Panc1 (cell line): ENCODE data around the gene NCOA4.

ENCODE experiments used
- POLR2AphosphoS5 ChIP-seq: IDR thresholded peaks from 2 replicates; pipeline ENCODE4 v1.6.1; 2012; ENCODE audit warnings: mild to moderate bottlenecking, low read depth, low read length, moderate library complexity
- TF ChIP-seq, protein P1 (sequence below): fragments of 450-650 bp; IDR thresholded peaks from 2 replicates; pipeline ENCODE4 v1.5.1; 2017; ENCODE audit warnings: mild to moderate bottlenecking

DNA sequence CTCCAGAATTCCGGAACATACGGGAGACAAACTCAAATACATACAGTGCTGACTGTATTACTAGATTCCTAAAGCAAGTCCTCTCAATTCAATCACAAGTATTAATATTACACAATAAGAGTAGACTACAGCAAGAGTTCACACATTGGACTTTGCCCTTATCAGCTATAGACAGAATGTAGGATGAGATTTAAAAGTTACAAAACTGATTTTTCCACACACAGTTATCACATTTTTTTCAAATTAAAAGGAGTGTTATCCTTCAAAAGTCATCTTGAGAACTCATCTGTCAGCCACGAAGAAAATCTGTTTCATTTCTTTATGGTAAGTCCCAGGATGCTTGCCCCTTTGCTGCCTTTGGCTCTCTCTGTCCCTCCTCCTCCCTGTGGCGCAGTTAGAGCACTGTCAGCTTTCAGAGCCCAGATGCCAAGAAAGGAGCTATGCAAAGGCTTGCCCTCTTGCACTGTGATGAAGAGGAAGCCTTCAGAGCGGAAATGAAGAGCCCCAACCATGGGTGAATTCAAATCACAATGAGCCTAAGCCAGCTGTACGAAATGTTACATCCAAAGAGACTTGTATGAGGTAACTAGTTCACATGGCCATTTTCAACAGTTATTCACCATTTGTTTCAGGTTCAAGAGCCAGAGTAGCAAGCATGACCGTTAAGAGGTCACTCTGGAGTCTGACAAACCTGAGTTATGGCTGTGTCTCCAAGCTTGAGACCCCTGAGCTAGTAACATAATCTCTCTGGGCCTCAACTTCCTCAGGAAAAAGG lies 10.7 kb downstream of the NCOA4 start:
- TF ChIP-seq, protein P1, sequence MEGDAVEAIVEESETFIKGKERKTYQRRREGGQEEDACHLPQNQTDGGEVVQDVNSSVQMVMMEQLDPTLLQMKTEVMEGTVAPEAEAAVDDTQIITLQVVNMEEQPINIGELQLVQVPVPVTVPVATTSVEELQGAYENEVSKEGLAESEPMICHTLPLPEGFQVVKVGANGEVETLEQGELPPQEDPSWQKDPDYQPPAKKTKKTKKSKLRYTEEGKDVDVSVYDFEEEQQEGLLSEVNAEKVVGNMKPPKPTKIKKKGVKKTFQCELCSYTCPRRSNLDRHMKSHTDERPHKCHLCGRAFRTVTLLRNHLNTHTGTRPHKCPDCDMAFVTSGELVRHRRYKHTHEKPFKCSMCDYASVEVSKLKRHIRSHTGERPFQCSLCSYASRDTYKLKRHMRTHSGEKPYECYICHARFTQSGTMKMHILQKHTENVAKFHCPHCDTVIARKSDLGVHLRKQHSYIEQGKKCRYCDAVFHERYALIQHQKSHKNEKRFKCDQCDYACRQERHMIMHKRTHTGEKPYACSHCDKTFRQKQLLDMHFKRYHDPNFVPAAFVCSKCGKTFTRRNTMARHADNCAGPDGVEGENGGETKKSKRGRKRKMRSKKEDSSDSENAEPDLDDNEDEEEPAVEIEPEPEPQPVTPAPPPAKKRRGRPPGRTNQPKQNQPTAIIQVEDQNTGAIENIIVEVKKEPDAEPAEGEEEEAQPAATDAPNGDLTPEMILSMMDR, result no peak
- TF ChIP-seq POLR2AphosphoS5, result no peak
